Measurements from ENCODE around the gene ADM2. TPM values are rescaled to one million over a fixed set of nuclear protein-coding genes. Genes with fewer than 3 reads are reported as not detected.
"Not testable (repeated sequence)": the region's sequence is repeated elsewhere in the genome, so short reads cannot be mapped to it uniquely, and the experiment has no call there.

Gene ADM2
- 2.6 and 5.8 TPM in 2 replicates for total RNA-seq

GRCh38 chr22:50481440-50482106 lies at the start of gene ADM2:
Gene ADM2 (plus strand): TSS chr22:50481543. CDS start chr22:50481848, 305 bp downstream.
- H3K4me3 ChIP-seq (ENCODE audit: low read depth, low read length), result peak within 1 kb of the TSS; percentile 81
- DNase-seq (ENCODE audit: low read depth), result peak; percentile 25
- no peak for TF ChIP-seq CTCF (IDR thresholded peaks at IDR 0.05; ENCODE audit: insufficient read depth, low read depth, low read length)

GRCh38 chr22:50432131-50432876 lies 49.0 kb upstream of the ADM2 start:
- no peak for DNase-seq (ENCODE audit: low read depth)
- no peak for TF ChIP-seq CTCF (IDR thresholded peaks at IDR 0.05; ENCODE audit: insufficient read depth, low read depth, low read length)
- H3K4me3 ChIP-seq (ENCODE audit: low read depth, low read length), result no peak overlapping the region

GRCh38 chr22:50432877-50433510 lies 48.3 kb upstream of the ADM2 start:
- DNase-seq (ENCODE audit: low read depth); H3K4me3 ChIP-seq (ENCODE audit: low read depth, low read length): not testable (repeated sequence)

GRCh38 chr22:50434849-50435248 lies 46.5 kb upstream of the ADM2 start:
- H3K4me3 ChIP-seq (ENCODE audit: low read depth, low read length), result no peak overlapping the region
- DNase-seq (ENCODE audit: low read depth), result no peak
- no peak for TF ChIP-seq CTCF (IDR thresholded peaks at IDR 0.05; ENCODE audit: insufficient read depth, low read depth, low read length)

- H3K4me3 ChIP-seq (ENCODE audit: low read depth, low read length), result no peak overlapping the region
- no peak for DNase-seq (ENCODE audit: low read depth)
- TF ChIP-seq CTCF (IDR thresholded peaks at IDR 0.05; ENCODE audit: insufficient read depth, low read depth, low read length), result no peak
Observed at GRCh38 chr22:50435291-50436014, 45.9 kb upstream of the ADM2 start.

GRCh38 chr22:50436015-50436830 lies 45.1 kb upstream of the ADM2 start:
- no peak for TF ChIP-seq CTCF (IDR thresholded peaks at IDR 0.05; ENCODE audit: insufficient read depth, low read depth, low read length)
- no peak for DNase-seq (ENCODE audit: low read depth)
- no peak overlapping the region for H3K4me3 ChIP-seq (ENCODE audit: low read depth, low read length)

All from fibroblast of villous mesenchyme (primary cell).